Osteoblast (primary cell): ENCODE data around the gene TCF4. TPM values are rescaled to one million over a fixed set of nuclear protein-coding genes. Genes with fewer than 3 reads are reported as not detected.
A peak's percentile ranks its signal among the peaks of the same experiment; 100 is the strongest.

Experiments
- DNase-seq: peaks from one replicate; pipeline ENCODE4 v3.0.0; 2011; ENCODE audit warnings: low spot score, mixed read lengths; ENCODE audit not compliant: insufficient read length; ENCODE audit errors: missing footprints
- H2AFZ ChIP-seq: 2 replicates; pipeline ENCODE4 v1.6.0; 2011; ENCODE audit warnings: mild to moderate bottlenecking, low read length
- H3K27ac ChIP-seq: 2 replicates; pipeline ENCODE4 v1.5.1; 2011; ENCODE audit warnings: mild to moderate bottlenecking, low read depth, low read length, moderate library complexity
- H3K27me3 ChIP-seq: 2 replicates; pipeline ENCODE4 v1.6.0; 2012; ENCODE audit warnings: mild to moderate bottlenecking, control low read depth, inconsistent platforms, low read length, moderate library complexity; ENCODE audit not compliant: insufficient read depth
- H3K36me3 ChIP-seq: 2 replicates; pipeline ENCODE4 v1.5.1; 2011; ENCODE audit warnings: mild to moderate bottlenecking, low read length, control low read depth, moderate library complexity; ENCODE audit not compliant: insufficient read depth
- H3K4me1 ChIP-seq: 2 replicates; pipeline ENCODE4 v1.5.1; 2011; ENCODE audit warnings: mild to moderate bottlenecking, low read length, control low read depth, moderate library complexity; ENCODE audit not compliant: insufficient read depth
- H3K4me2 ChIP-seq: 2 replicates; pipeline ENCODE4 v1.6.0; 2011; ENCODE audit warnings: mild to moderate bottlenecking, low read length; ENCODE audit not compliant: insufficient read depth
- H3K4me3 ChIP-seq: fragments of 200-600 bp; sonication (generic); 3 replicates; pipeline ENCODE4 v1.5.1; 2012; ENCODE audit warnings: mild to moderate bottlenecking, low read length, inconsistent platforms; ENCODE audit not compliant: insufficient read depth
- H3K79me2 ChIP-seq: 2 replicates; pipeline ENCODE4 v1.6.0; 2012; ENCODE audit warnings: mild to moderate bottlenecking, low read length, control low read depth, inconsistent platforms; ENCODE audit not compliant: insufficient read depth
- H3K9me3 ChIP-seq: 2 replicates; pipeline ENCODE4 v1.5.1; 2011; ENCODE audit warnings: low read depth, low read length, control low read depth
- H4K20me1 ChIP-seq: 2 replicates; pipeline ENCODE4 v1.6.0; 2012; ENCODE audit warnings: mild to moderate bottlenecking, low read length, control low read depth; ENCODE audit not compliant: insufficient read depth
- CTCF ChIP-seq: IDR thresholded peaks from 2 replicates; pipeline ENCODE4 v1.5.1; 2011; ENCODE audit warnings: mild to moderate bottlenecking, low read depth, low read length, moderate library complexity; ENCODE audit errors: extremely low read depth
- total RNA-seq: library from RNA; depleted of rRNA; stranded (reverse); fragments of >200 nt; gene quantifications from 2 replicates; pipeline ENCODE4 v1.2.3, GENCODE V29; 2012

The TCF4 gene
- total RNA-seq, 1 donor: 87.2 TPM

- H3K4me1 ChIP-seq: peaks cover 4% of the 10 kb centered on the region
Measured at GRCh38 chr18:55301824-55302166, 286.2 kb downstream of the TCF4 start.

DNA sequence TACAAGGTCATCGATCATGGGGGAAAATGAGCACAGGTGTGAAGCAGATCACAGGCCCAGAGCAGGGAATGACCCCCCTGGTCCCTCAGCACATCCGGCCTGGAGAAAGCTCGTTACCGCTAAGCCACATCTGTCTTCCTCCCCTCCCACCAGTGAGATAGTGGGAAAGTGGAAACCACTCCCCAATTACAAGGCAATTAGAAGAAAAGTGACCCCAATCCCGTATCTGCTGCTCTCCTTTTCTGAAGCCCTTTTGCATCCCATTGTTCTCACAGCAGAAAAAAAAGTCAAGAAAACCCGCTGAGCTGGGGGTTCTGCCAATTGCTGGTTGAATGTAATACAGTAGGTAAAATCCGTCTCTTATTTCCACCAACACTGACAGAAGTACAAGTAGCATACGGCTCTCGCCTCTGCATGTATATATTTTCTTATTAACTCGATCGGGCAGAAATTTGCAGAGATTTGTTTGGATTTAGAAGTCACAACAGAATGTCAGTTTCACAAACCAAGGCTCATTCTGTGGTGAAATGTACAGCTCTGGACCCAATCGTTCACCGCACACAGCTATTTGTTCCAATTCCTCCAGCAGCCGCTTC, 287.0 kb downstream of the TCF4 start:
- no peak overlapping the region for H2AFZ ChIP-seq
- no peak for DNase-seq
- H3K4me1 ChIP-seq: peaks cover 4% of the 10 kb centered on the region
- H4K20me1 ChIP-seq: peaks cover 19% of the 10 kb centered on the region
- no peaks in the 10 kb centered on the region for H3K9me3 ChIP-seq
- H3K4me3 ChIP-seq: no peak overlapping the region
- no peaks in the 10 kb centered on the region for H3K27me3 ChIP-seq
- no peak overlapping the region for H3K4me2 ChIP-seq
- no peak for TF ChIP-seq CTCF
- no peaks in the 10 kb centered on the region for H3K36me3 ChIP-seq
- no peak overlapping the region for H3K27ac ChIP-seq
- H3K79me2 ChIP-seq: peaks cover 38% of the 10 kb centered on the region

More at GRCh38 chr18:55301824-55302166, 286.2 kb downstream of the TCF4 start:
- DNase-seq: no peak
- H3K36me3 ChIP-seq: no peaks in the 10 kb centered on the region
- no peaks in the 10 kb centered on the region for H3K9me3 ChIP-seq
- no peaks in the 10 kb centered on the region for H3K27me3 ChIP-seq
- H3K4me2 ChIP-seq: peak overlapping the region; percentile 60
- peaks cover 19% of the 10 kb centered on the region for H4K20me1 ChIP-seq
- H3K27ac ChIP-seq: no peak overlapping the region
- H2AFZ ChIP-seq: no peak overlapping the region
- H3K79me2 ChIP-seq: peaks cover 43% of the 10 kb centered on the region
- TF ChIP-seq CTCF: no peak
- H3K4me3 ChIP-seq: peak overlapping the region; percentile 33

- H3K9me3 ChIP-seq: no peaks in the 10 kb centered on the region
- H3K79me2 ChIP-seq: peaks cover 34% of the 10 kb centered on the region
- H3K4me2 ChIP-seq: no peak overlapping the region
- no peak overlapping the region for H3K4me3 ChIP-seq
- TF ChIP-seq CTCF: no peak
- H2AFZ ChIP-seq: no peak overlapping the region
- H4K20me1 ChIP-seq: peaks cover 19% of the 10 kb centered on the region
- H3K4me1 ChIP-seq: peaks cover 4% of the 10 kb centered on the region
- no peaks in the 10 kb centered on the region for H3K27me3 ChIP-seq
- H3K36me3 ChIP-seq: no peaks in the 10 kb centered on the region
- no peak overlapping the region for H3K27ac ChIP-seq
- DNase-seq: peak; percentile 4
Measured at GRCh38 chr18:55300421-55300935, 287.5 kb downstream of the TCF4 start.

DNA sequence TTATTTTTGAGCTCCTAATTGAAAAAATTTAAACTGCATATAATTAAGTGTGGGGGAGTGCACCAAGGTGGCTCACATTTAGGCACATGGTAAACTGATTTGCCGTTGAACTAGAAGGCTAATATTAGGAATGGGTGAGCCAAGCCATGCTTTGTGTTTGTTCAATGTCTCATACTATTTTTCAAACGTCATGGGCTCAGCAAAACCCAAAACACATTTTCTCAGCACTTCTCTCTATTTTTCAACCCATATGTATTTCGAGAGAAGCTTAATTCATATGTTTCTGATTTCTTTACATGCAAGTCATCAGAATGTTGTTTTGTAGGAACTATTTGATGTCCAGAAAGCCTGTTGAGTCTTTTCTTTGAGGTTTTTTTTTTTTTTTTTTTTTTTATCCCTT, 291.2 kb downstream of the TCF4 start:
- Histone ChIP-seq H2AFZ (no peak overlapping the region), H3K27me3 (no peaks in the 10 kb centered on the region), H3K4me2 (no peak overlapping the region), H3K4me3 (no peak overlapping the region), H3K36me3 (no peaks in the 10 kb centered on the region), H3K27ac (no peak overlapping the region), H3K79me2 (peaks cover 17% of the 10 kb centered on the region), H3K4me1 (peaks cover 4% of the 10 kb centered on the region), H4K20me1 (peaks cover 16% of the 10 kb centered on the region), H3K9me3 (no peaks in the 10 kb centered on the region)
- no peak for TF ChIP-seq CTCF
- DNase-seq: no peak
